ENCODE data around the gene JAK1. TPM values are rescaled to one million over a fixed set of nuclear protein-coding genes. Genes with fewer than 3 reads are reported as not detected.

Gene JAK1
- total and polyA plus RNA-seq, 2 experiments from 2014 or later = 24.9 to 41.3 TPM

- DNase-seq (ENCODE audit: low read depth in 1 of 2, low spot score in 1 of 2) = no peak
- TF ChIP-seq, protein P1, sequence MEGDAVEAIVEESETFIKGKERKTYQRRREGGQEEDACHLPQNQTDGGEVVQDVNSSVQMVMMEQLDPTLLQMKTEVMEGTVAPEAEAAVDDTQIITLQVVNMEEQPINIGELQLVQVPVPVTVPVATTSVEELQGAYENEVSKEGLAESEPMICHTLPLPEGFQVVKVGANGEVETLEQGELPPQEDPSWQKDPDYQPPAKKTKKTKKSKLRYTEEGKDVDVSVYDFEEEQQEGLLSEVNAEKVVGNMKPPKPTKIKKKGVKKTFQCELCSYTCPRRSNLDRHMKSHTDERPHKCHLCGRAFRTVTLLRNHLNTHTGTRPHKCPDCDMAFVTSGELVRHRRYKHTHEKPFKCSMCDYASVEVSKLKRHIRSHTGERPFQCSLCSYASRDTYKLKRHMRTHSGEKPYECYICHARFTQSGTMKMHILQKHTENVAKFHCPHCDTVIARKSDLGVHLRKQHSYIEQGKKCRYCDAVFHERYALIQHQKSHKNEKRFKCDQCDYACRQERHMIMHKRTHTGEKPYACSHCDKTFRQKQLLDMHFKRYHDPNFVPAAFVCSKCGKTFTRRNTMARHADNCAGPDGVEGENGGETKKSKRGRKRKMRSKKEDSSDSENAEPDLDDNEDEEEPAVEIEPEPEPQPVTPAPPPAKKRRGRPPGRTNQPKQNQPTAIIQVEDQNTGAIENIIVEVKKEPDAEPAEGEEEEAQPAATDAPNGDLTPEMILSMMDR (IDR thresholded peaks at IDR 0.05; ENCODE audit: low read depth, low read length) = no peak
- peaks cover 7% of the 10 kb centered on the region for H3K27me3 ChIP-seq
- H3K27ac ChIP-seq = no peak overlapping the region
- no peaks in the 10 kb centered on the region for H3K4me1 ChIP-seq (ENCODE audit: low read depth)
- no peak overlapping the region for H3K4me3 ChIP-seq
- no peaks in the 10 kb centered on the region for H3K9me3 ChIP-seq (ENCODE audit: low read depth)
- H3K36me3 ChIP-seq = no peaks in the 10 kb centered on the region
Observed at GRCh38 chr1:64996541-64997257, 30.4 kb upstream of the JAK1 start.

DNA sequence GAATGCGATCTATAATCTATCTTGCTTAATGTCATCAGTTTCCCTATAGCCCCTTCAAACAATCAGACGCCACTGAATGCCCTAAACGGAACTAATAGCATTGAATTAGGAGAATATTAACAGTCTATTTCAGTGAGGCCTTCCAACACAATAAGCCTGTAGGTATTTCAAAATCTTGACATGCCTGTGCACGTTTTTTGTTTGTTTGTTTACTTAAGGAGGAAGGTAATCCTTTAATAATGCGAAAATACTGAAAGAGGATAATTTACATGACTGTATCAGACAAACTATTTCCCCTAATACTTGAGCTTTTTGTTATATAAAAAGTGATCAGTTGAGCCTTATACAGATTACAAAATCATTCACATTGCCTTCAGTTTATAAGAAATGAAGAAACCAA is 29.0 kb upstream of the JAK1 start:
- H3K27me3 ChIP-seq = no peaks in the 10 kb centered on the region
- H3K36me3 ChIP-seq = no peaks in the 10 kb centered on the region
- no peaks in the 10 kb centered on the region for H3K9me3 ChIP-seq (ENCODE audit: low read depth)
- H3K4me3 ChIP-seq = no peak overlapping the region
- no peaks in the 10 kb centered on the region for H3K4me1 ChIP-seq (ENCODE audit: low read depth)
- H3K27ac ChIP-seq = no peak overlapping the region
- TF ChIP-seq, protein P1 (IDR thresholded peaks at IDR 0.05; ENCODE audit: low read depth, low read length) = no peak
- DNase-seq (ENCODE audit: low read depth in 1 of 2, low spot score in 1 of 2) = no peak

DNA sequence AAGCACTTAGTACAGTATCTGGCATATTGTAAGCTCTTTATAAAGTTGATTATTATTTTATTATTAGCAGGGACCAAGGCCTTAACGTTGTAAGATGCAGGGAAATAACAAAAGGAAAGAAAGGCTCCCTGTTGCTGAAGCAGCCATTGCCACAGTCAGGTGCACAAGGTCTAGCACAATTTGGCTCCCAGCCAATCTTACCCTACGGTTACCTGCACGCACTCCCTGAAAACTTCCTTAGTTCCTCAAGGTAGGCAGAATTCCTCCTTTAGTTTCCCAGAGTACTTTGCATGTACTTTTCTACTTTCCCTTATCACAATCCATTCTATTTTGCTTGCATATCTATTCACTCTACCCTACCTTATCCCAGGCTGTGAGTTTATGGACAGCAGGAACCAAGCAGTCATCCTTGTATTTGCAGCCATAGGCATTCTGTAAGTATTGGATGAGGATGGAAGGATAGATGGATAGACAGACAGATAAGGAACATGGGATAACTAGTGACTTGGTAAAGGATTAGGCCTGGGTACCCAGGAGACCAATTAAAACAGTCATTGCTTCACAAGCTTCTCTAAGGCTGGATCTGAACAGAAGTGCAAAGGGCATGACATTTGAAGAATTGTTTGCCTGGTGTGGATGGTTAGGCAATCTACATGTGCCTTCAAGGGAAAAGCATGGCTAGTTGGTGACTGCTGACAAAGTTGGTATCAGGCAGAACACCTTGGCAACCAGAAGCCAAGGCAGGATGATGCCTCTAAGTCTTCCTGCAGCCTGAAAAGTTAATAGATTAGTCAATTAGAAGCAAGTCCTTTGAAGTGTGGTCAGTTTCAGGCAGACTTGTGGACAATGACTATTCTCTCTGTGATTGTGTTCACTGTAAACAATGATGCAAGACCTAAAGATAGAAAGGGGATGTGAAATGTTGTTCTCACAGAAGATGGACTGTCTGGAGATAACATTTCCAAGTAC is 20.8 kb upstream of the JAK1 start:
- H3K4me3 ChIP-seq = no peak overlapping the region
- H3K27ac ChIP-seq = no peak overlapping the region
- TF ChIP-seq, protein P1 (IDR thresholded peaks at IDR 0.05; ENCODE audit: low read depth, low read length) = no peak
- H3K36me3 ChIP-seq = no peaks in the 10 kb centered on the region
- no peaks in the 10 kb centered on the region for H3K4me1 ChIP-seq (ENCODE audit: low read depth)
- no peaks in the 10 kb centered on the region for H3K9me3 ChIP-seq (ENCODE audit: low read depth)
- no peaks in the 10 kb centered on the region for H3K27me3 ChIP-seq
- DNase-seq (ENCODE audit: low read depth in 1 of 2, low spot score in 1 of 2) = peak in 1 of 2 donors; percentile 10

GRCh38 chr1:64984737-64985136 is 18.4 kb upstream of the JAK1 start:
- TF ChIP-seq, protein P1 (IDR thresholded peaks at IDR 0.05; ENCODE audit: low read depth, low read length) = no peak
- Histone ChIP-seq H3K4me1 (ENCODE audit: low read depth) (no peaks in the 10 kb centered on the region), H3K9me3 (ENCODE audit: low read depth) (no peaks in the 10 kb centered on the region), H3K4me3 (no peak overlapping the region), H3K36me3 (no peaks in the 10 kb centered on the region), H3K27me3 (no peaks in the 10 kb centered on the region), H3K27ac (no peak overlapping the region)
- DNase-seq (ENCODE audit: low read depth in 1 of 2, low spot score in 1 of 2) = no peak

- Histone ChIP-seq H3K27me3 (no peaks in the 10 kb centered on the region), H3K36me3 (no peaks in the 10 kb centered on the region), H3K27ac (no peak overlapping the region), H3K4me1 (ENCODE audit: low read depth) (no peaks in the 10 kb centered on the region), H3K4me3 (no peak overlapping the region), H3K9me3 (ENCODE audit: low read depth) (no peaks in the 10 kb centered on the region)
- TF ChIP-seq, protein P1 (IDR thresholded peaks at IDR 0.05; ENCODE audit: low read depth, low read length) = no peak
- no peak for DNase-seq (ENCODE audit: low read depth in 1 of 2, low spot score in 1 of 2)
Observed at GRCh38 chr1:64984106-64984505, 17.8 kb upstream of the JAK1 start.
